GM23338 (cell line): ENCODE measurements around the gene GPRIN1.

Experiments used
- CREB1 ChIP-seq: fragments of 250-450 bp; sonication (Bioruptor Pico); IDR thresholded peaks from 2 replicates; pipeline ENCODE4 v1.5.0; 2020; ENCODE audit warnings: low read depth, mild to moderate bottlenecking, moderate library complexity
- EZH2 ChIP-seq: fragments of 200-600 bp; sonication (generic); IDR thresholded peaks from one replicate; pipeline ENCODE4 v1.8.0; 2017; ENCODE audit warnings: antibody characterized with exemption, mild to moderate bottlenecking, low read depth; ENCODE audit not compliant: unreplicated experiment
- POLR2AphosphoS5 ChIP-seq: IDR thresholded peaks from 2 replicates; pipeline ENCODE4 v1.6.1; 2016; ENCODE audit warnings: antibody characterized with exemption, low read depth
- STAT1 ChIP-seq: IDR thresholded peaks from one replicate; pipeline ENCODE4 v1.6.1; 2016; ENCODE audit warnings: antibody characterized with exemption; ENCODE audit not compliant: unreplicated experiment
- TF ChIP-seq, protein P1 (sequence below), 2 experiments: fragments of 200-600 bp in 1 of 2; sonication (generic) in 1 of 2; conservative IDR thresholded peaks; 2 replicates each; pipeline versions ENCODE4 v1.5.1 to v1.6.1; 2016 to 2017; ENCODE audit warnings: antibody characterized with exemption in 2 of 2, low read depth in 2 of 2, mild to moderate bottlenecking in 2 of 2, moderate library complexity in 1 of 2
- TF ChIP-seq, protein P2 (sequence below): IDR thresholded peaks from one replicate; pipeline ENCODE4 v1.6.1; 2018; ENCODE audit warnings: antibody characterized with exemption; ENCODE audit not compliant: unreplicated experiment

DNA sequence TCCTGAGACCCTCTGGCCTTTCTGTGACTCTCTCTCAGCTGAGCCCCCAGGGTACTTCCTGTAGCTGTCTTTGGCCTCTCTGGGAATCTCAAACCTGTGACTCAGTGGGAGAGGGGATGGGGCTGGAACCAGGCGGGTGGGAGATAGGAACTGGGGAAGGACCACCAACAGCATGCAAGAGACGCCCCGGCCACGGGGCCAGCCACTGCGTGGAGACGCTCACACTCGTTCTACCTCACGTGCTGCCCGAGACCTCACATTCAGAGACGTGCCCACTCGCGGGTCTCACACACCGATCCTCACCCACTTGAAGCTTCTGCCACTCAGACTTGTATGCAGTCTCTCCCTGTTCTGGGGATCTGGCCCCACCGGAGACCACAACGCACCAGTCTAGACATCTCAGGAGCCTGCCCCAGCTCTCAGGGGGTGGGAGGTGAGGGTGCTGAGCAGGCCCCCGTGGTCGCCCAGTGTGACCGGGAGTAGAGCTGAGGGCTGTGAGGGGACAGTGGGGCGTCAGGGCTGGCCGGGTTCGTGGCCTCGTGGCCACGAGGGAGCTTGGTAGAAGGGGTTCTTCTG lies 13.8 kb downstream of the GPRIN1 start:
- TF ChIP-seq, protein P1, sequence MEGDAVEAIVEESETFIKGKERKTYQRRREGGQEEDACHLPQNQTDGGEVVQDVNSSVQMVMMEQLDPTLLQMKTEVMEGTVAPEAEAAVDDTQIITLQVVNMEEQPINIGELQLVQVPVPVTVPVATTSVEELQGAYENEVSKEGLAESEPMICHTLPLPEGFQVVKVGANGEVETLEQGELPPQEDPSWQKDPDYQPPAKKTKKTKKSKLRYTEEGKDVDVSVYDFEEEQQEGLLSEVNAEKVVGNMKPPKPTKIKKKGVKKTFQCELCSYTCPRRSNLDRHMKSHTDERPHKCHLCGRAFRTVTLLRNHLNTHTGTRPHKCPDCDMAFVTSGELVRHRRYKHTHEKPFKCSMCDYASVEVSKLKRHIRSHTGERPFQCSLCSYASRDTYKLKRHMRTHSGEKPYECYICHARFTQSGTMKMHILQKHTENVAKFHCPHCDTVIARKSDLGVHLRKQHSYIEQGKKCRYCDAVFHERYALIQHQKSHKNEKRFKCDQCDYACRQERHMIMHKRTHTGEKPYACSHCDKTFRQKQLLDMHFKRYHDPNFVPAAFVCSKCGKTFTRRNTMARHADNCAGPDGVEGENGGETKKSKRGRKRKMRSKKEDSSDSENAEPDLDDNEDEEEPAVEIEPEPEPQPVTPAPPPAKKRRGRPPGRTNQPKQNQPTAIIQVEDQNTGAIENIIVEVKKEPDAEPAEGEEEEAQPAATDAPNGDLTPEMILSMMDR (conservative IDR thresholded peaks at IDR 0.05; ENCODE audit: low read depth in 2 of 2), result no peak
- TF ChIP-seq POLR2AphosphoS5 (no peak), EZH2 (no peak), CREB1 (CRISPR knock-in tag) (no peak), STAT1 (no peak)
- TF ChIP-seq, protein P2, sequence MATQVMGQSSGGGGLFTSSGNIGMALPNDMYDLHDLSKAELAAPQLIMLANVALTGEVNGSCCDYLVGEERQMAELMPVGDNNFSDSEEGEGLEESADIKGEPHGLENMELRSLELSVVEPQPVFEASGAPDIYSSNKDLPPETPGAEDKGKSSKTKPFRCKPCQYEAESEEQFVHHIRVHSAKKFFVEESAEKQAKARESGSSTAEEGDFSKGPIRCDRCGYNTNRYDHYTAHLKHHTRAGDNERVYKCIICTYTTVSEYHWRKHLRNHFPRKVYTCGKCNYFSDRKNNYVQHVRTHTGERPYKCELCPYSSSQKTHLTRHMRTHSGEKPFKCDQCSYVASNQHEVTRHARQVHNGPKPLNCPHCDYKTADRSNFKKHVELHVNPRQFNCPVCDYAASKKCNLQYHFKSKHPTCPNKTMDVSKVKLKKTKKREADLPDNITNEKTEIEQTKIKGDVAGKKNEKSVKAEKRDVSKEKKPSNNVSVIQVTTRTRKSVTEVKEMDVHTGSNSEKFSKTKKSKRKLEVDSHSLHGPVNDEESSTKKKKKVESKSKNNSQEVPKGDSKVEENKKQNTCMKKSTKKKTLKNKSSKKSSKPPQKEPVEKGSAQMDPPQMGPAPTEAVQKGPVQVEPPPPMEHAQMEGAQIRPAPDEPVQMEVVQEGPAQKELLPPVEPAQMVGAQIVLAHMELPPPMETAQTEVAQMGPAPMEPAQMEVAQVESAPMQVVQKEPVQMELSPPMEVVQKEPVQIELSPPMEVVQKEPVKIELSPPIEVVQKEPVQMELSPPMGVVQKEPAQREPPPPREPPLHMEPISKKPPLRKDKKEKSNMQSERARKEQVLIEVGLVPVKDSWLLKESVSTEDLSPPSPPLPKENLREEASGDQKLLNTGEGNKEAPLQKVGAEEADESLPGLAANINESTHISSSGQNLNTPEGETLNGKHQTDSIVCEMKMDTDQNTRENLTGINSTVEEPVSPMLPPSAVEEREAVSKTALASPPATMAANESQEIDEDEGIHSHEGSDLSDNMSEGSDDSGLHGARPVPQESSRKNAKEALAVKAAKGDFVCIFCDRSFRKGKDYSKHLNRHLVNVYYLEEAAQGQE, result no peak
